CD8-positive, alpha-beta memory T cell (primary cell): ENCODE data around the gene RNASE12. TPM values are rescaled to one million over a fixed set of nuclear protein-coding genes. Genes with fewer than 3 reads are reported as not detected.

Source experiments
- CTCF ChIA-PET: fragments of 350-600 bp; sonication (Branson Sonifier 250); formaldehyde crosslinking; loops from one replicate; lab custom pipeline; 2021; ENCODE audit warnings: antibody characterized with exemption; lab: Charles Lee
- POLR2A ChIA-PET: fragments of 350-600 bp; sonication (Branson Sonifier 250); formaldehyde crosslinking; loops from one replicate; lab custom pipeline; 2021; ENCODE audit warnings: antibody characterized with exemption; lab: Charles Lee
- DNase-seq, 5 donors: peaks; one replicate each; pipeline versions ENCODE4 v3.0.0 to v3.0.0-alpha.2; 2020 to 2022; ENCODE audit warnings: mixed read lengths in 1 of 5
- H3K27ac ChIP-seq: one replicate; pipeline ENCODE4 v1.7.0; 2013; ENCODE audit warnings: low read depth, mild to moderate bottlenecking, low read length, moderate library complexity
- H3K27me3 ChIP-seq: 2 replicates; pipeline ENCODE4 v1.7.0; 2013; ENCODE audit warnings: low read length, mild to moderate bottlenecking; ENCODE audit not compliant: insufficient read depth, poor library complexity, severe bottlenecking
- H3K36me3 ChIP-seq: 2 replicates; pipeline ENCODE4 v1.7.0; 2013; ENCODE audit warnings: mild to moderate bottlenecking, low read length, moderate library complexity; ENCODE audit not compliant: insufficient read depth
- H3K4me1 ChIP-seq: 2 replicates; pipeline ENCODE4 v1.7.0; 2013; ENCODE audit warnings: mild to moderate bottlenecking, low read length, moderate library complexity; ENCODE audit not compliant: insufficient read depth
- H3K4me3 ChIP-seq: 2 replicates; pipeline ENCODE4 v1.7.0; 2013; ENCODE audit warnings: mild to moderate bottlenecking, low read length
- H3K9me3 ChIP-seq: 2 replicates; pipeline ENCODE4 v1.7.0; 2013; ENCODE audit warnings: mild to moderate bottlenecking, low read length
- H3K27ac Mint-ChIP-seq, 8 donors: one replicate each; pipeline ENCODE4 v1.8.0; 2020 to 2021; ENCODE audit warnings: mixed read lengths in 8 of 8, mild to moderate bottlenecking in 6 of 8, inconsistent platforms in 3 of 8, moderate library complexity in 3 of 8
- H3K27me3 Mint-ChIP-seq, 2 donors: one replicate each; pipeline ENCODE4 v1.8.0; 2020 to 2021; ENCODE audit warnings: mixed read lengths in 2 of 2, mild to moderate bottlenecking in 1 of 2, moderate library complexity in 1 of 2
- H3K36me3 Mint-ChIP-seq, 3 donors: one replicate each; pipeline ENCODE4 v1.8.0; 2020 to 2021; ENCODE audit warnings: mixed read lengths in 3 of 3, inconsistent platforms in 1 of 3, mild to moderate bottlenecking in 1 of 3
- H3K4me1 Mint-ChIP-seq, 3 donors: one replicate each; pipeline ENCODE4 v1.8.0; 2020 to 2021; ENCODE audit warnings: mixed read lengths in 3 of 3, inconsistent platforms in 1 of 3, mild to moderate bottlenecking in 1 of 3
- H3K4me3 Mint-ChIP-seq, 7 donors: one replicate each; pipeline ENCODE4 v1.8.0; 2020 to 2021; ENCODE audit warnings: mixed read lengths in 7 of 7, mild to moderate bottlenecking in 6 of 7, moderate library complexity in 4 of 7, inconsistent platforms in 2 of 7
- H3K9me3 Mint-ChIP-seq, 5 donors: one replicate each; pipeline ENCODE4 v1.8.0; 2020 to 2022; ENCODE audit warnings: mixed read lengths in 5 of 5, mild to moderate bottlenecking in 3 of 5, moderate library complexity in 2 of 5, inconsistent platforms in 1 of 5
- polyA plus RNA-seq: library from polyadenylated mRNA; unstranded; fragments of 300-500 nt; fragmentation: Illumina TruSeq; gene quantifications from one replicate; pipeline ENCODE4 v1.2.3, GENCODE V29; 2021
- total RNA-seq, 2 experiments: library from RNA; stranded (reverse); gene quantifications; one replicate each; pipeline ENCODE4 v1.2.3, GENCODE V29; 2021

RNASE12 gene
- total and polyA plus RNA-seq, 3 experiments from 2014 or later: not detected

GRCh38 chr14:20560961-20561360 lies 30.2 kb downstream of the RNASE12 start, which contains the start of gene RNASE9:
TSS of gene RNASE9 (minus strand) at chr14:20561047.
- Mint-ChIP-seq H3K4me3 (no peak within 1 kb of the TSS), H3K9me3 (peaks cover 0 to 2% (median 0%) of the 10 kb centered on the region in 5 donors), H3K36me3 (no peaks in the 10 kb centered on the region), H3K27ac (no peak within 1 kb of the TSS), H3K4me1 (no peaks in the 10 kb centered on the region), H3K27me3 (peaks cover 2 to 12% of the 10 kb centered on the region in 2 donors)
- H3K27me3 ChIP-seq: no peaks in the 10 kb centered on the region
- CTCF ChIA-PET: no interaction called here
- H3K36me3 ChIP-seq: no peaks in the 10 kb centered on the region
- POLR2A ChIA-PET: no interaction called here
- no peak within 1 kb of the TSS for H3K4me3 ChIP-seq
- H3K9me3 ChIP-seq: no peaks in the 10 kb centered on the region
- no peak for DNase-seq
- no peaks in the 10 kb centered on the region for H3K4me1 ChIP-seq
- H3K27ac ChIP-seq: no peak within 1 kb of the TSS

GRCh38 chr14:20559461-20559904 lies 31.7 kb downstream of the RNASE12 start:
- Histone ChIP-seq H3K4me1 (no peaks in the 10 kb centered on the region), H3K27me3 (no peaks in the 10 kb centered on the region), H3K36me3 (no peaks in the 10 kb centered on the region), H3K4me3 (no peak overlapping the region), H3K9me3 (no peaks in the 10 kb centered on the region), H3K27ac (no peak overlapping the region)
- ChIA-PET CTCF (no interaction called here), POLR2A (no interaction called here)
- Mint-ChIP-seq H3K9me3 (peaks cover 0 to 2% (median 0%) of the 10 kb centered on the region in 5 donors), H3K27me3 (peaks cover 2 to 16% of the 10 kb centered on the region in 2 donors), H3K4me3 (no peak overlapping the region), H3K4me1 (no peaks in the 10 kb centered on the region), H3K27ac (no peak overlapping the region), H3K36me3 (no peaks in the 10 kb centered on the region)
- no peak for DNase-seq

- ChIA-PET POLR2A (no interaction called here), CTCF (no interaction called here)
- no peak for DNase-seq
- Mint-ChIP-seq H3K9me3 (peaks cover 0 to 2% (median 0%) of the 10 kb centered on the region in 5 donors), H3K27me3 (peaks cover 2 to 28% of the 10 kb centered on the region in 2 donors), H3K4me1 (no peaks in the 10 kb centered on the region), H3K4me3 (no peak overlapping the region), H3K36me3 (no peaks in the 10 kb centered on the region), H3K27ac (peak overlapping the region in 1 of 8 donors; percentile 54)
- no peaks in the 10 kb centered on the region for H3K4me1 ChIP-seq
- H3K27ac ChIP-seq: no peak overlapping the region
- no peaks in the 10 kb centered on the region for H3K36me3 ChIP-seq
- no peaks in the 10 kb centered on the region for H3K9me3 ChIP-seq
- H3K27me3 ChIP-seq: no peaks in the 10 kb centered on the region
- no peak overlapping the region for H3K4me3 ChIP-seq
Measured at GRCh38 chr14:20557212-20557542, 34.0 kb downstream of the RNASE12 start.

- POLR2A ChIA-PET: no interaction called here
- no peaks in the 10 kb centered on the region for H3K36me3 ChIP-seq
Measured at GRCh38 chr14:20556500-20557211, 34.5 kb downstream of the RNASE12 start.

GRCh38 chr14:20555845-20556244 lies 35.3 kb downstream of the RNASE12 start:
- POLR2A ChIA-PET: no interaction called here

More at GRCh38 chr14:20556500-20557211, 34.5 kb downstream of the RNASE12 start:
- Mint-ChIP-seq H3K36me3 (no peaks in the 10 kb centered on the region), H3K27me3 (peaks cover 2 to 29% of the 10 kb centered on the region in 2 donors), H3K4me1 (no peaks in the 10 kb centered on the region), H3K4me3 (no peak overlapping the region), H3K27ac (peak overlapping the region in 1 of 8 donors; percentile 36), H3K9me3 (peaks cover 0 to 2% (median 0%) of the 10 kb centered on the region in 5 donors)
- CTCF ChIA-PET: no interaction called here
- H3K27me3 ChIP-seq: no peaks in the 10 kb centered on the region
- no peak overlapping the region for H3K27ac ChIP-seq
- H3K4me1 ChIP-seq: no peaks in the 10 kb centered on the region
- H3K9me3 ChIP-seq: no peaks in the 10 kb centered on the region
- no peak overlapping the region for H3K4me3 ChIP-seq
- DNase-seq: no peak

GRCh38 chr14:20553024-20553423 lies 38.2 kb downstream of the RNASE12 start:
- no peaks in the 10 kb centered on the region for H3K9me3 ChIP-seq
- no peaks in the 10 kb centered on the region for H3K4me1 ChIP-seq
- no peak overlapping the region for H3K27ac ChIP-seq
- Mint-ChIP-seq H3K27ac (no peak overlapping the region), H3K4me3 (no peak overlapping the region), H3K9me3 (no peaks in the 10 kb centered on the region), H3K4me1 (no peaks in the 10 kb centered on the region), H3K36me3 (no peaks in the 10 kb centered on the region), H3K27me3 (peaks cover 2 to 36% of the 10 kb centered on the region in 2 donors)
- no peak for DNase-seq
- CTCF ChIA-PET: no interaction called here
- POLR2A ChIA-PET: no interaction called here
- H3K36me3 ChIP-seq: no peaks in the 10 kb centered on the region
- H3K27me3 ChIP-seq: no peaks in the 10 kb centered on the region
- H3K4me3 ChIP-seq: no peak overlapping the region

More at GRCh38 chr14:20555845-20556244, 35.3 kb downstream of the RNASE12 start:
- H3K27me3 ChIP-seq: no peaks in the 10 kb centered on the region
- H3K36me3 ChIP-seq: no peaks in the 10 kb centered on the region
- Mint-ChIP-seq H3K4me1 (no peaks in the 10 kb centered on the region), H3K27me3 (peaks cover 4 to 29% of the 10 kb centered on the region in 2 donors), H3K9me3 (peaks cover 0 to 2% (median 0%) of the 10 kb centered on the region in 5 donors), H3K36me3 (no peaks in the 10 kb centered on the region), H3K27ac (no peak overlapping the region), H3K4me3 (no peak overlapping the region)
- no peak overlapping the region for H3K27ac ChIP-seq
- H3K9me3 ChIP-seq: no peaks in the 10 kb centered on the region
- H3K4me1 ChIP-seq: no peaks in the 10 kb centered on the region
- DNase-seq: no peak
- CTCF ChIA-PET: no interaction called here
- H3K4me3 ChIP-seq: no peak overlapping the region

- Histone ChIP-seq H3K4me3 (no peak overlapping the region), H3K27ac (no peak overlapping the region), H3K36me3 (no peaks in the 10 kb centered on the region), H3K4me1 (no peaks in the 10 kb centered on the region), H3K27me3 (no peaks in the 10 kb centered on the region), H3K9me3 (no peaks in the 10 kb centered on the region)
- no peaks in the 10 kb centered on the region for H3K4me1 Mint-ChIP-seq
- H3K4me3 Mint-ChIP-seq: no peak overlapping the region
- POLR2A ChIA-PET: no interaction called here
- no peaks in the 10 kb centered on the region for H3K36me3 Mint-ChIP-seq
- peaks cover 2 to 32% of the 10 kb centered on the region in 2 donors for H3K27me3 Mint-ChIP-seq
- no peak overlapping the region for H3K27ac Mint-ChIP-seq
- no peaks in the 10 kb centered on the region for H3K9me3 Mint-ChIP-seq
- no peak for DNase-seq
- CTCF ChIA-PET: no interaction called here
Measured at GRCh38 chr14:20551606-20552005, 39.6 kb downstream of the RNASE12 start.

- H3K27me3 Mint-ChIP-seq: peaks cover 5 to 29% of the 10 kb centered on the region in 2 donors
- no peaks in the 10 kb centered on the region for H3K36me3 ChIP-seq
- no peaks in the 10 kb centered on the region for H3K9me3 ChIP-seq
- H3K9me3 Mint-ChIP-seq: no peaks in the 10 kb centered on the region
- H3K27me3 ChIP-seq: no peaks in the 10 kb centered on the region
- H3K4me1 Mint-ChIP-seq: no peaks in the 10 kb centered on the region
- ChIA-PET CTCF (no interaction called here), POLR2A (no interaction called here)
- no peak overlapping the region for H3K27ac Mint-ChIP-seq
- DNase-seq: no peak
- H3K27ac ChIP-seq: no peak overlapping the region
- no peaks in the 10 kb centered on the region for H3K36me3 Mint-ChIP-seq
- no peak overlapping the region for H3K4me3 Mint-ChIP-seq
- H3K4me1 ChIP-seq: no peaks in the 10 kb centered on the region
- H3K4me3 ChIP-seq: no peak overlapping the region
Measured at GRCh38 chr14:20550926-20551325, 40.2 kb downstream of the RNASE12 start.
